GM21390 (cell line): ENCODE results near the gene NSMF.
"Not testable (repeated sequence)": the region's sequence is repeated elsewhere in the genome, so short reads cannot be mapped to it uniquely, and the experiment has no call there.

Experiments
- ATAC-seq: cut with Tn5 transposase; IDR thresholded peaks from one replicate; pipeline ENCODE4 v1.9.1; 2021; ENCODE audit not compliant: unreplicated experiment

Gene NSMF

GRCh38 chr9:137477778-137478612 is 18.9 kb upstream of the NSMF start:
- ATAC-seq = no peak

DNA sequence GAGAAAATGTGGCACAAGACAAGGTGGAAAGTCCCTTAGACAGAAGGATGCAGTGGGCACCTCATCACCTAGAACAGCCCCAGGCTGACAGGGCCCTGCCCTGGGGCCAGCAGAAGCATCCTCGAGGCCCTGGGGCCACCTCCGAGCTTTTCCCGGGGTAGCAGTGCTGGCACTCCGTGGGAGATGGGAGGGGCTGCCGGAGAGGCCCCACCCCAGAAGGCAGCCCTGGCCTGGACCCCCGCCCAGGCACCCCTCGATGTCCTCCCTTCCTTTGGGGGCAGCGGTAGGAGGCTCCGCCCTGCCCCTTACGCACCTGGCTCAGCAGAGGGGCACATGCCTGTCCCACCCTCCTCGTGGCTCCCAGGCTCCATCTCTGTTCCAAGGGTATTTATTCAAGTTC is 17.7 kb upstream of the NSMF start:
- no peak for ATAC-seq

DNA sequence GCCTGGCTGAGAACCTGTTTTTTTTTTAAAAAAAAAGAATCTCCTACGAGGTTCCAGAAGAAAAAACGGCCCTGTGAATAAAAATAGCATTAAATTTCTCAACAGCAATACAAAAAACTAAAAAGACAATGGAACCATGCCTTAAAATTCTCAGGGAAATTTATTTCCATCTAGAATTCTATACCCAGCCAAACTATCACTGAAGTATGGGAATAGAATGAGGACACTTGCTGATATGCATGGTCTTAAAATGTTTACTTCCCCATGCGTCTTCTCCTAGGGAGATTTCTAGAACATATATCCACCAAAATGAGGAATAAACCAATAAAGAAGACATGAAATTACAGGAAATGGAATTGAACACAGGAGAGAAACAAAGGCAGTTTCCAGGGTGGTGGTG is 16.5 kb upstream of the NSMF start:
- ATAC-seq = no peak

- ATAC-seq = no peak
Measured at GRCh38 chr9:137474271-137474670, 15.1 kb upstream of the NSMF start.

DNA sequence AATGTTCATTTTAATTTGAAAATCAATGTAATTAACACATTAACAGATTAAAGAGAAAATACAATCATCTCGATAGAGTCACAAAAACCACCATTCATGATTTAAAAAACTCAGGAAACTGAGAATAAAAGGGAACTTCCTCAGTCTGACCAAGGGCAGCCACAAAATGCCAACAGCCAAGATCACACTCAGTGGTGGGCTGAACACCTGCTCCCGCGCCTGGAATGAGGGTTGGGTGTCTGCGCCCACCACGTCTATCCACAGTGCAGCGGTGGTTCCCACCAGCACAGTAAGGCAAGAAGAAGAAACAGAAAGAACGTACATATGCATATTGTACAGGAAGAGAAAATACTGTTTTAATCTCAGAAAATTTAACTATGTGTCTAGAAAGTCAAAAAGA is 11.7 kb upstream of the NSMF start:
- ATAC-seq = no peak

GRCh38 chr9:137467896-137468295 is 8.8 kb upstream of the NSMF start:
- no peak for ATAC-seq

DNA sequence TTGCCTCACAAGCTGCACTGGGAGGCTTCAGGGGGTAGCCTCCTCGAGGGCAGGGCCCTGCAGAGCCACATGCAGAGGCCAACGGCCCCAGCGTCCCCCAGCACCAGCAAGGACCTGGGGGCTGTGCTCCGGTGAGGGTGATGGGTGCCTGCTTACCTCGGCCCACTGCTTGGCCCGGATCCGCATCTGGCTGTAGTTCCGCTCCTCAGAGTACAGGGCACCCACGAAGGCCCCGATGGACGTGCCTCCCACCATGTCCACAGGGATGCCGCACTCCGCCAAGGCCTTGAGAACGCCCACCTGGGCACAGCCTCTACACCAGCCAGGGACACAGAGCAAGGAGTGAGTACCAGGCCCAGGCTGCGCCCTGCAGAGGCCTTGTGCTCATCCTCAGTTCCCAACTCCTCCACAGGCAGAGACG is 8.0 kb upstream of the NSMF start:
- ATAC-seq = no peak

DNA sequence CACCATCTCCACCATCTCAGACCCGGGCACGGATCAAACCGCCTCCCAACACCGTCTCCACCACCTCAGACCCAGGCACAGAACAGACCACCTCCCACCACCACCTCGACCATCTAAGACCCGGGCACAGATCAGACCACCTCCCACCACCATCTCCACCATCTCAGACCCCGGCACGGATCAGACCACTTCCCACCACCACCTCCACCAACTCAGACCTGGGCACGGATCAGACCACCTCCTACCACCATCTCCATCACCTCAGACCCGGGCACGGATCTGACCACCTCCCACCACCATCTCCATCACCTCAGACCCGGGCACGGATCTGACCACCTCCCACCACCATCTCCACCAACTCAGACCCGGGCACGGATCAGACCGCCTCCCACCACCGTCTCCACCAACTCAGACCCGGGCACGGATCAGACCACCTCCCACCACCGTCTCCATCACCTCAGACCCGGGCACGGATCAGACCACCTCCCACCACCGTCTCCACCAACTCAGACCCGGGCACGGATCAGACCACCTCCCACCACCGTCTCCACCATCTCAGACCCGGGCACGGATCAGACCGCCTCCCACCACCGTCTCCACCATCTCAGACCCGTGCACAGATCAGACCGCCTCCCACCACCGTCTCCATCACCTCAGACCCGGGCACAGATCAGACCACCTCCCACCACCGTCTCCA is 7.4 kb upstream of the NSMF start:
- ATAC-seq = not testable (repeated sequence)

DNA sequence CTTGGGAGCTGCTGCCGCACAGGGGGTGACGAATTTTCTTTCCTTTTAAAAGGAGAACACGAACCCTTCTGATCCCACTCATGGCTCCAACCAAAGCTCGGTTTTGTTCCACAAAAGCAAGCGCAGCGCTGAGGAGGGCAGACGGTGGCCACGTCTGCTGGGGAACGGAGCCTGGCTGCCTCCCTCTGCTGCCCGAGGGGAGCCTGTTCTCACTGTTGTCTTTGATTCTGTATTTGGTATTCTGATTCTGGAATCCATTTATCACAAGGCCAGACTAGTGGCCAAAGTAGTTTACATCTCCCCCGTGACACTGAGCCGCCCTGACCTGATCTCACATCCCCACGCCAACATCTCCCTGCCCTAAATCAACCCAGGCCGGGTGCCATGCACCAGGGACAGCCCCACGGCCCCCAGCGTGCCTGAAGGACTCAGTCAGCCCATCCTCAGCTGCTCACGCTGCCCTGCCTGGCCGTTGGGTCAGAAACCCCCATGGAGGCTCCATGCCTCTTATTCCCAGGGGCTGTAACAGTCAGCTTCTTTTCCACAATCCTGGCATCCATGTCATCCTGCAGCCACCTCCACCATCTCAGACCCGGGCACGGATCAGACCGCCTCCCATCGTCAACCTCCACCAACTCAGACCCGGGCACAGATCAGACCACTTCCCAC is 6.7 kb upstream of the NSMF start:
- ATAC-seq = no peak

DNA sequence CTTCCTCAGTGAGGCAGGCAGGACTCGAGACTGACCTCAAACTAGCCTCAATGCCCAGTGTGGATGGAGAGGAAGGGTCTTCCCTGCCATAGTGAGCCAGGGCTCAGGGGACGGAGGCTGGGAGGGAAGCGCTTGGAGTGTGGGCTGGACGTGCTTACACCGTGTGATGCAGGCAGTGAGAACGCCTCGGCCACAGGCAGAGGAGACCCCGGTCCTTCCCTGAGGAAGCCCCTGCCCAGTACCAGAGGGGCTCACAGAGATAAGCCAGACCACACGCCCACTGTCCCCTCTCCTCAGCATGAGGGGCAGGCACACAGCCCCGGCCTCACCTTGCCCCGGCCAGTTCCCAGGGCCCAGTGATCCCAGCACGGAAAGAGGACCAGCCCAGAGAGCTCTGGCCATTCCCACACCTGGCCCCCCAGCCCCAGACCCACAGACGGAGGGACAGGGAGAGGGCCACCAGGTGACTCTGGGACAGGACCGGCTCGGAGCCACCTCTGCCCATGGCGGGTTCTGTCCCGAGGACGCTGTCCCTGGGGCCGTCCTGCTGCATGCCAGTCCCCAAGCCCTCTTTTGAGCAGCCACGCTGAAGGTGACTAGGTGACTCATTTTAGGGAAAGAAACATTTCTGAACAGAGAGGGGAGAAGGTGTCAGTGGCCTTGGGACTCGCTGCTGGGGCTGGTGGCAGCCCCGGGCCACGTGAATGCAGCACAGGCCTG is 6.0 kb upstream of the NSMF start:
- no peak for ATAC-seq

GRCh38 chr9:137464291-137464999 is 5.3 kb upstream of the NSMF start:
- no peak for ATAC-seq

DNA sequence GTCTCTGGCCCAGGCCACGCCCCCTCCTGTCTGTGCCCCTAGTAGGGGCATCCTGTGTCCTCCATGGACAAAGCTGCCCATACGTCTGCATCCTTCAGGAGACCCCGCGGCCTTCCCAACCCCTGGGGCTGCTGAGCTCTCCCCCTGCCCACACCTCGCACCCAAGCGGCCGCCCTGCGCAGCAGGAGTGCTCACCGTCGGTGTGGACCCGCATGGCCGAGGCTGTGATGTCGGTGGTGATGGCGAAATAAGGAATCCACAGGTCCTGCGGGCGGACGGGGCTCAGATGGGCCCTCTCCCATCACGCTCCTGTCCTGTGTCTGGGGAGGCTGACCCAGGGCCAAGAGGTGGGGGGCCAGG is 4.8 kb upstream of the NSMF start:
- ATAC-seq = no peak

- no peak for ATAC-seq
Measured at GRCh38 chr9:137462986-137463930, 4.1 kb upstream of the NSMF start.

- ATAC-seq = no peak
Measured at GRCh38 chr9:137462396-137462985, 3.4 kb upstream of the NSMF start.

DNA sequence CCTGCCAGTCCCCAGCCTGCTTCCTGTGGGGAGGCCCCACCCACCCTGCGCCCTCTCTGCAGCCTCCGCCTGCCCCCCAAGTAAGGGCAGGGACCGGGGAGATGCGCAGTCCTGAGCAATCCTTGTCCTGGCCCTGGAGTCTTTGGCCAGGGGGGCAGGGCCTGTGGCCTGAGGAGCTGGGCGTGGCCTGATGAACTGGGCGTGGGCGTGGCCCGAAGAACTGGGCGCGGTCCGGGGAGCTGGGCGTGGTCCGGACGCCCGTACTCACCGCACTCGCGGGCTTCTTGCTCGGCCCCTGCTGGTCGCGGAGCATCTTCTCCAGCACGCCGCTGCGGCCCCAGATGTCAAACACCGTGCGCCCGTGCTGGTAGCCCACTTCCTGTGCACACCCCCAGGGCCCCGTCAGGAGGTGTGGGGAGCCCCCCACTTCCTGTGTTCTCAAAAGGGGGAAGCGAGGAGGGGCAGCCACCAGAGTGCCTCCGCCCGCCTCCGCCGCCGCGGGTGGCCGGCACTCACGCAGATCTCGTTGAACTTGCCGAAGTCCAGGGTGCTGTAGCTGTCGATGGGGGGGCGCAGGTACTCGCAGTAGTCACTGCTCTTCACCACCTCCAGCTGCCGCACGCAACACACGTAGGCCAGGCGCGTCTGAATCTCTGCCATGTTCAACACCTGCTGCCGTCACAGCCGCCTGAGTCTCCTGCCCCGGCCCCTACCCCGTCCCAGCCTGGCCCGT is 2.7 kb upstream of the NSMF start:
- peak; percentile 52 for ATAC-seq

- ATAC-seq = no peak
Measured at GRCh38 chr9:137461316-137461662, 2.2 kb upstream of the NSMF start.

DNA sequence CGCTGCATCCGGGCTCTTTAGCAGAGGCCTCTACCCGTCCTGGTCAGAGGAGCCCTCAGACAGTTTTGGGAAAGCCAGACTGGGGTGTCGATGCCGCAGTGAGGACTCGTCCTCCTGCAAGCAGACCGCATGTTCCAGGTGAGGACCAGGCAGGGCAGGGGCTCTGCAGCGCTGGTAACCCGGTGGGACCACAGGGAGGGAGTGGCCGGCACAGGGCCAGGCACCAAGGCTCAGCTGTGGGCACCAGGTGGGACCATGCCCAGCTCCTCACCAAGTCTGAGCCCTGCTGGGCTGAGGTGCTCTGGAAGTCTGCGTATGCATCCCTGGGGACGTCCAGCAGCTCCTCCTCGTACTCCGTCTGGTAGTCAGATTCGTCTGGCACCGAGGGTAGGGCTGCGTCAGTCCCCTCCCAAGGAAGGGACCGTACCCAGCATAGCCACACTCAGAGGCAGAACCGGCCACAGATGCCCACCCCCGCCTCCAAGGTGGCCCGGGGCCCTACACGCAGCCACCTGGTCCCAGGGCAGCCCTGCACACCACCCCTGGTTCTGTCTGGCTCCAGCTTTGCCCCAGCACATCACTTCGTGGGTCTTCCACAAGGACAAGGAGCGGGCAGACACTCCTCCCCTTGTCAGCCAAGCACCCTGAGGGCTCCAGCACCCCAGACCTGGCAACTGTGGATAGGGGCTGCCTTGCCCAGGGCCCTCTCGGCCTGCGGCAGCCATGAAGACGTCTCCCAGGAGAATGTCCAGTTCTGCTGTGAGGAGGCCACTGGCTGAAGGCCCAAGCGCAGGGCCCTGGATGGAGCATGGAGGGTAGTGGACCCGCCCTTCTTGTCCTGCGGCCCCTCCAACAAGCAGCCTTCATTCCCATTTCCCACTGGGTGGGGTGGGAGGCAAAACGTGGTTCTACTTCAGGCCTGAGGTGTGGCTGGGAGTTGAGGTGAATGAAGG is 1.5 kb upstream of the NSMF start:
- ATAC-seq = no peak
